Measurements from ENCODE around the gene COL9A3. TPM values are rescaled to one million over a fixed set of nuclear protein-coding genes. Genes with fewer than 3 reads are reported as not detected.

COL9A3 gene
- total RNA-seq, 1 donor: not detected

GRCh38 chr20:62814709-62815065 lies 2.2 kb upstream of the COL9A3 start:
- H3K4me2 ChIP-seq (ENCODE audit: insufficient read depth, low read length): no peak overlapping the region
- H3K27ac ChIP-seq (ENCODE audit: low read depth, low read length): no peak overlapping the region
- H3K4me1 ChIP-seq (ENCODE audit: insufficient read depth, low read length): peaks cover 21% of the 10 kb centered on the region
- peaks cover 41% of the 10 kb centered on the region for H3K27me3 ChIP-seq (ENCODE audit: insufficient read depth, low read length)
- TF ChIP-seq CTCF (IDR thresholded peaks at IDR 0.05; ENCODE audit: extremely low read depth, low read depth, low read length): no peak
- peaks cover 19% of the 10 kb centered on the region for H3K36me3 ChIP-seq (ENCODE audit: insufficient read depth, low read length)
- no peaks in the 10 kb centered on the region for H3K79me2 ChIP-seq (ENCODE audit: insufficient read depth, low read length)
- H3K4me3 ChIP-seq (ENCODE audit: insufficient read depth, low read length): no peak overlapping the region
- H3K9me3 ChIP-seq (ENCODE audit: low read depth, low read length): no peaks in the 10 kb centered on the region
- peak; percentile 80 for DNase-seq (ENCODE audit: insufficient read length, low spot score, missing footprints)
- peaks cover 17% of the 10 kb centered on the region for H4K20me1 ChIP-seq (ENCODE audit: insufficient read depth, low read length)
- no peak overlapping the region for H2AFZ ChIP-seq (ENCODE audit: low read length)

- no peak overlapping the region for H3K4me3 ChIP-seq (ENCODE audit: insufficient read depth, low read length)
- H3K27ac ChIP-seq (ENCODE audit: low read depth, low read length): no peak overlapping the region
- no peak for TF ChIP-seq CTCF (IDR thresholded peaks at IDR 0.05; ENCODE audit: extremely low read depth, low read depth, low read length)
- H3K4me1 ChIP-seq (ENCODE audit: insufficient read depth, low read length): peaks cover 21% of the 10 kb centered on the region
- peaks cover 41% of the 10 kb centered on the region for H3K27me3 ChIP-seq (ENCODE audit: insufficient read depth, low read length)
- no peak overlapping the region for H2AFZ ChIP-seq (ENCODE audit: low read length)
- H3K36me3 ChIP-seq (ENCODE audit: insufficient read depth, low read length): peaks cover 12% of the 10 kb centered on the region
- no peaks in the 10 kb centered on the region for H3K79me2 ChIP-seq (ENCODE audit: insufficient read depth, low read length)
- no peak overlapping the region for H3K4me2 ChIP-seq (ENCODE audit: insufficient read depth, low read length)
- DNase-seq (ENCODE audit: insufficient read length, low spot score, missing footprints): peak; percentile 98
- H4K20me1 ChIP-seq (ENCODE audit: insufficient read depth, low read length): peaks cover 12% of the 10 kb centered on the region
- no peaks in the 10 kb centered on the region for H3K9me3 ChIP-seq (ENCODE audit: low read depth, low read length)
Measured at GRCh38 chr20:62815066-62815991, 1.5 kb upstream of the COL9A3 start.

- H3K36me3 ChIP-seq (ENCODE audit: insufficient read depth, low read length): peaks cover 6% of the 10 kb centered on the region
- H2AFZ ChIP-seq (ENCODE audit: low read length): no peak overlapping the region
Measured at GRCh38 chr20:62816031-62816883, 593 bp upstream of the COL9A3 start.

More at GRCh38 chr20:62816031-62816883, 593 bp upstream of the COL9A3 start:
- DNase-seq (ENCODE audit: insufficient read length, low spot score, missing footprints): peak; percentile 94
- Histone ChIP-seq H3K4me1 (ENCODE audit: insufficient read depth, low read length) (peaks cover 21% of the 10 kb centered on the region), H3K27ac (ENCODE audit: low read depth, low read length) (no peak overlapping the region), H3K27me3 (ENCODE audit: insufficient read depth, low read length) (peaks cover 41% of the 10 kb centered on the region), H3K4me2 (ENCODE audit: insufficient read depth, low read length) (peak overlapping the region; percentile 54), H3K4me3 (ENCODE audit: insufficient read depth, low read length) (peak overlapping the region; percentile 35), H4K20me1 (ENCODE audit: insufficient read depth, low read length) (peaks cover 8% of the 10 kb centered on the region), H3K79me2 (ENCODE audit: insufficient read depth, low read length) (no peaks in the 10 kb centered on the region), H3K9me3 (ENCODE audit: low read depth, low read length) (no peaks in the 10 kb centered on the region)
- no peak for TF ChIP-seq CTCF (IDR thresholded peaks at IDR 0.05; ENCODE audit: extremely low read depth, low read depth, low read length)
